ENCODE results near the gene EYA4.
"Not testable (repeated sequence)": the region's sequence is repeated elsewhere in the genome, so short reads cannot be mapped to it uniquely, and the experiment has no call there.

Gene EYA4

GRCh38 chr6:133353061-133353460 is 111.9 kb downstream of the EYA4 start:
- no peak for DNase-seq

DNA sequence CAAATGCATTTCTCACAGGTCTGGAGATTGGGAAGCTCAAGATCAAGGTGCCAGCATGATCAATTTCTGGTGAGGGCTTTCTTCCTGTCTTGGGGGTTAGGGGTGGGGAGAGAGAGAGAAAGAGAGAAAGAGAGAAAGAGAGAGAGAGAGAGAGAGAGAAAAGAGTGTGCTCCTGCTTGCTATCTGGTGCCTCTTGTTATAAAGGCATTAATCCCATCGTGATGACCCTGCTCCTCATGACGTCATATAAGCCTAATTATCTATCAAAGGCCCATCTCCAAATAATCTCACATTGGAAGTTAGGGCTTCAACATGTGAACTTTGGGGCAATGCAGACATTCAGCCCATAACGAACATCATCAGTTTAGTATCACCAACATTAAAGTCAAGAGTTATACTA is 114.8 kb downstream of the EYA4 start:
- no peak for DNase-seq

DNA sequence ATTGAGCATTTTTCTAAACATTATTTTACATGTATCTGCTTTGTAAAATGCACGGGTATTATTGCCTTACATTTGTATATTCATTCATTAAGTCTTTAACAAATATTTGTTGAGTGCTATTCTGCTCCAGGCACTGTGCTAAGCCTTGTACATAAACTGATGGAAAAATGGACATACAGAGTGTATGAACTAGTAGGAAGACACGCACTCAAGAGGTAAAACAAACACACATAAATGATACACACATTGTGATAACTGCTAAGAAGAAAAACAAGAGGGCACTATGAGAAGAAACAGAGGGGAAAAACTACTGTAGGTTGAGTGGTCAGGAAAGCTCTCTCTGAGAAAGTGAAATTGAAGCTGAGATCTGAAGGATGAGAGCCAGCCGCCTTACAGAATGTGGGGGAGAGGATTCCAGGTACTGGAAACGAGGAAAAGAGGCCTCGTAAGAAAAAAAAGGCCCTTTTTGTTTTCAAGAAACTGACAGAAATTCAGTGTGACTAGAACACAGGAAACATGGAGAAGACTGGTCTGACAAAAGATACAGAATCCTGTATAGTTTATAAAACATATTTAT is 117.5 kb downstream of the EYA4 start:
- no peak for DNase-seq

GRCh38 chr6:133359256-133359655 is 118.1 kb downstream of the EYA4 start:
- DNase-seq = no peak

- no peak for DNase-seq
Measured at GRCh38 chr6:133359760-133360159, 118.6 kb downstream of the EYA4 start.

DNA sequence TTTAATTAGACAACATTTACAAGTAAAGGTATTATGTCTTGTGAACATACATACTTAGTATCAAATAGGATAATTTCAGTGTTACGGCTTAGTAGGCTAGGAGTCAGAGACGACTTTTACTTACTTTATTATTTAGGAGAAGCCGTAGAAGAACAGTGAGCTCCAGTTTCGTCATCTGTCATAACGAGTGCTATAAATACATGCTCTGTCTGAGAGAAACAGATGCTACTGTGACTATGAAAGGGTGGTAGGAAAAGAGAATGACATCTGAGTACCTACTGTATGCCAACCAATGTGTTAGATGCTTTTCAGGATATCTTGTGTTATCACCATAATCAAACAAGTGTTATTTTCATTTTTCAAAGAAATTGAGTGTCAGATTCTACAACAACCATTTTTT is 119.0 kb downstream of the EYA4 start:
- DNase-seq = no peak

DNA sequence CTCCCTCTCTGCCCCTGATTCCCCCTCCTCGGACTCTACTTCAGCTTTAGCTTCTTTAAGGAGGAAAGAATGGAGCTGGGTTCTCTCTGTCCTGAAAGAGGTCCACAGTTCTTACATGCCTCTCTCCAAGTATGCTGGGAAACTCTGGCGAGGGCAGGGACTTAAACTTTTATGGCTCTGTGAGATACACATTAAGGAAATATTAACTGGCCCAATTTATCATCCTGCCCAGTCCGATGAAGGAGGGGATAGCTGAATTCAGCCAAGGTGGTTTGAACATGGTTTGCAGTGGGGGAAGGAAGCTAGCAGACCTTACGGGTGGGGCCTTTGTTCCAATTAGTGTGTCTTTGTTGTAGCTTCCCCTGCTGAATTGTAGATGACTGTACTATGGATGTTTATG is 121.7 kb downstream of the EYA4 start:
- DNase-seq = no peak

DNA sequence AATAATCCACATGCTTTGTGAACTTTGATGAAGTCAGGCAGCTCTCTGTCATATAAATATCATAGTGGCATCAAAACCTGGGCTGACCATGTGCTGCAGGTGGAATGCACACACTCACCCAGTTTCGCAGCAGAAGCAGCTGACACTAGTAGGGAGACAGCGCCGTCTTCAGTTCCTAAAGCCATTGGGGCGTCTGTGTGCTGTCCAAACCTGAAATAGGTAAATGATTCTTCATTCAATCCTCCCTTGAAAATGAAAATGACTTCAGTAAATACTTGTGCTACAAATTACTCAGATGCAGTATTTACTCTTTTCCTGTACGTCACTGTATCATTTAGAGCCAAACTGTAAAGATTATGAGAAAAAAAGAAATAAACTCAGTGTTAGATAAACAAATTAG is 127.5 kb downstream of the EYA4 start:
- DNase-seq = no peak

DNA sequence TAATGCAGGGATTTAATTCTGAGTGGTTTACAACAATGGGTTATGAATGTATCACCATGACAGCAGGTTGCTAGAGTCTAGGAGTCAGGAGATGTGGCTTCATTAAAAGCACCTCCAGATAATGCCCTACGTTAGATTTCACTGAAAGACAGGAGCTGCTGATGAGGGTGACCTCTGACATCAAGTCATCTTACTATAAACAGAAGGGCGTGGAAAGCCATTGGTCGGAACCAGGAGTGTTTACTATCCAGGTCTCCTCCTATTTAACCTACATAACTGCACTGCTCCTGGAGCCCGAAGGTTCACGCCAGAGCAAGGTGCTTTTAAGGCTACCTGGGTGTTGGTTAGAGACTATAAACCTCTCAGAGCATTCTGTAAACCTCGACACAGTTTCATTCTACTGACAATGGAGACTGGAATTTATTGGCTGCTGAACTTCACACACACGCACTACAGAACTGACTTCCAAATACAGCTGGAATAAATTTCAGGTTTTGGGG is 128.7 kb downstream of the EYA4 start:
- DNase-seq = no peak

DNA sequence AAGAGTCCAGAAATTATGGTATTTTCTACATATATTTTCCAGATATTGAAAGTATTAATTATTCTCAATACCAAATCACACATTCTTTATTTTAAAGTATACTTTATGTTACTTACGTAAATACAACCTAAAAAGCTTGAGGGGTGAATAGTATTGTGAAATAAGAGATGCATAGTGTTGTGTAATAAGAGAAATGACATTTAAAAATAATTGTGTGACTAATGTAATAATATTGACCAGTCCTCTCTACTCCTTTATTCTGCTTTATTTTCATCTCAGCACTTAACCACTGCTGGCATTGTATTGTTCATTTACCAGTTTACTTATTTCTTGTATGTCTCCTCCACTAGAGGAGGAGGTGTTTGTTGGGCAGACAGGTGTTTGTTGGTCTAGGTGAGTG is 135.6 kb downstream of the EYA4 start:
- DNase-seq = no peak

DNA sequence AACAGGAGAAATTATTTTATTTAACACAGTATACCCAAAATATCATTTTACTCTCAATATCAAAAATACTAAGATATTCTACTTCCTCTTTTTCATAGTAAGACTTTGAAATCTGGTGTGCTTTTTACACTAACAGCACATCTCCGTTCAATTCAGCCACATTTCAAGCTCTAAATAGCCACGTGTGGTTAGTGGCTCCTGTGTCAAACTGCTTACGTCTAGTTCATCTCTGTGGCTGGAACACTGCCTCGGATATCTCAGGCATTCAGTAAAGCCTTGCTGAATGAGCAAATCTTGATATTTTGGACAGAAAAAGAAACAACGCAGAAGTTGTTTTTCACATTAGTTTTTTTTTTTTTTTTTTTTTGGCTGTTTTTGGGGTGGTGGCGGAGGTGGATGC is 136.1 kb downstream of the EYA4 start:
- no peak for DNase-seq

DNA sequence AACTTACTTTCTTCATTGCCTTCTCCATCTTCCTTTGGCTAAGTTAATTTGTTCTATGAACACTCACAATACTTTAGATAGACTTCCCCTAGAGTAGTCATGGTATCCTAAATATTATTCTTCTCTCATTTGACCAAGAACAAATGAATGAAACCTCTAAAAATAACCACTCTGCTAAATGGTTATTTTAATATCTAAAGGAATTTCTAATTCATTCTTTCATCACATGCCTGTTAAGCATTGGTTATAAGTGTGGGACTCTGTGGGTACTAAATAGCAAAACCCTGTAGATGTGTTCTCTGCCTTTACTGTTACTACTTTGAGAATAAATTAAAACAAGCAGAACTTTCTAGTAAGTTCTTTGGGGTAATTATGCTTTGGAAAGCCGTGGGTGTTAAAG is 138.9 kb downstream of the EYA4 start:
- DNase-seq = no peak

DNA sequence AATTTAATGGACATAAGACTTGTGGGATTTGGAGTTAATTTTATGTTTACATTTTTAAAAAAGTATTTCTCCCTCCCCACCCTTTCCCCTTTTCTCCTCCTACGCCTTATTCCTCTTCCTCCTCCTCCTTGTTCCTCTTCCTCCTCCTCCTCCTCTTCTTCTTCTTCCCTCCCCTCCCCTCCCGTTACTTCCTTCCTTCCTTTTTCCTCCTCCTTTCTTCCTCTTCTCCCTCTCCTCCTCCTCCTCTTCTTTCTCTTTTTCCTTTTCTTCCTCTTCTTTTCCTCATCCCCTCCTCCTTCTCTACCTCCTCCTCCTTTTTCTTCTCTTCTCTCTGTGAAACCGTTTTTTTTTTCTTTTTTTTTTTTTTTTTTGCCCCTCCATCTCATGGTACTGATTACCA is 139.6 kb downstream of the EYA4 start:
- no peak for DNase-seq

GRCh38 chr6:133388731-133389130 is 147.6 kb downstream of the EYA4 start:
- no peak for DNase-seq

DNA sequence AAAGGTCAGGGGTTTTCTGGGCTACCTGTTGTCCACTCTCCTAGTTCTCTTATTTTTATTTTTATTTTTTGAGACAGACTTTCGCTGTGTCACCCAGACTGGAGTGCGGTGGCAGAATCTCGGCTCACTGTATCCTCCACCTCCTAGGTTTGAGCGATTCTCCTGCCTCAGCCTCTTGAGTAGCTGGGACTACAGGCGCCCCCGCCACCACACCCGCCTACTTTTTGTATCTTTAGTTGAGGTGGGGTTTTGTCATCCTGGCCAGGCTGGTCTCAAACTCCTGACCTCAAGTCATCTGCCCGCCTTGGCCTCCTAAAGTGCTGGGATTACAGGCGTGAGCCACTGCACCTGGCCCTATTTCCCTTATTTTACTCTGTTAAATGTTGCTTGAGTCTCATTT is 149.0 kb downstream of the EYA4 start:
- DNase-seq = no peak

DNA sequence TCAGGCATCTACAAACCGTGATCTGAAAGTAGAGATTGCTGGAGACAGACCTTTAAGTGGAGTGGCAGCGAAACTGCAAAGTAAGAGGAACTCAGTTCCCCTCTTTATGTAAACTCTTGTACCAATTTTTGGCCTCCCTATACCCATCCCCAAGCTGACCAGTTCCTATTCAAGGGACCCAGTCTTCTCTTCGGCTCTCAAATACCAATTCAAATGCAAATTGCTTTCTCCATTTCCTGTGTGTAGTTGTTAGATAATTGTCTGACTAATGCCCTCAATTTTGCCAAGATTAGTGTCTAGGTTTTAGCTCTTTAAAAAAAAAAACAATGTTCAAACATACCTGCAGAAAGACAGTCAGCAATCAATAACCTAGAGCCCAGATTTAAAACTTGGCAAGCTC is 150.9 kb downstream of the EYA4 start:
- no peak for DNase-seq

DNA sequence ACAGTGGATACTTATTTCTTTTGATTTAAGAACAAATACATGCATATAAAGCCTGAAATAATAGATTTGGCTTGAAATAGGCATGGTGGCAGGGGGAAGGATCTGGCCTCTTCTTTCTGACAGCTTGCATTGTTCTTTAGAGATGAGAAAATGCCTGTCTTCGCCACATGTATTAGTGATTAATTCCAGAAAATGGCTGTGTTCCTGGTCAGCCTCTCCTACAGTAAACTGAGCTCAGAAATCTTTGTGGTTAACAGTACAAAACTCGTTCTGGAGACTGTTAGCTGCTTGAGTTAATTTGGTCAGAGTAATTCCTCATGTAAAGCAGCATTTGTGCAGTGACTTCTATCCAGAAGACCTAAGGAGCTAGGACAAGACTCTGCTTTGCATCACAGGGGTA is 151.5 kb downstream of the EYA4 start:
- no peak for DNase-seq

GRCh38 chr6:133393891-133394290 is 152.7 kb downstream of the EYA4 start:
- no peak for DNase-seq

DNA sequence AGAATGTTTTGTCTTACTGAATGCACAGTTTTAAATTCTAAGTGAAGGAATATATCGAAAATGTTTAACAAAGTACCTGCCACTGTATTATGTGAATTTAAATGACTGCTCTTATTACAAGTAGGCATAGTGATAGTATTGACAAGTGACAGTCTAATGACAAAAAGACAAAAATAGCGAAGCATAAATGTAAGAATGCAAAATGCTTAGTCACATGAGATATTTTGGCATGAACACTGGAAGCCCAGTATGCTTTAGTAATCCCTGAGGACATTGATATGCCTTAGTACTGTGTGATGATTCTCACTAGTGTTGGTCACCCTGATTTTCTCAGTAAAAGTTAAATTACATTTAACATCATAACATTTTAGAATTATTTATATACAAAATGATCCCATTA is 153.5 kb downstream of the EYA4 start:
- DNase-seq = no peak

- no peak for DNase-seq
Measured at GRCh38 chr6:133396233-133396983, 155.3 kb downstream of the EYA4 start.

DNA sequence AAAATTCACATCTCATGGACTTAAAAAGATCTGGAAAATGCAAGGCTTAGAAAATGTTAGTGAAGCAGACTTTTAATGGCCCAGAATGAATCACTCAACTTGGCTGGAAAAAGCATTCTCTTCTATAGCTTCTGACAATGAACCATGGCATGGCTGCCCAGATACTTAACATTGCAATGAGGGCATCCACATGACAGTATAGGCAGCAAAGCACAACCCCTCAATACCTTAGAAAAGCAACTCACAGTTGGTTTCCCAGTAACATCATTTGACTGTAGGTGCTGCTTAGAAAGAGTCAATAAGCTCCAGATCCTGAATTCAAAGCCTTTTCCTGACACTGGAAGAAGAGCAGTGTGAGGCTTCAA is 155.8 kb downstream of the EYA4 start:
- DNase-seq = no peak

DNA sequence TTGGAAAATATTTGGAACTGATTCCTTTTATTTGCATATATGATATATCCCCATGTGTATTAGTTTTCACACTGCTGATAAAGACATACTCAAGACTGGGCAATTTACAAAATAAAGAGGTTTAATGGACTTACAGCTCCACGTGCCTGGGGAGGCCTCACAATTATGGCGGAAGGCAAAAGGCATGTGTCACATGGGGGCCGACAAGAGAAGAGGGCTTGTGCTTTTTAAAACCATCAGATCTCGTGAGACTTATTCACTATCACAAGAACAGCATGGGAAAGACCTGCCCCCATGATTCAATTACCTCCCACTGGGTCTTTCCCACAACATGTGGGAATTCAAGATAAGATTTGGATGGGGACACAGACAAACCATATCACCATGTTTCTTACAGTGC is 156.4 kb downstream of the EYA4 start:
- DNase-seq = not testable (repeated sequence)

GRCh38 chr6:133399426-133399825 is 158.3 kb downstream of the EYA4 start:
- no peak for DNase-seq

- DNase-seq = no peak
Measured at GRCh38 chr6:133404151-133404550, 163.0 kb downstream of the EYA4 start.

GRCh38 chr6:133404728-133405127 is 163.6 kb downstream of the EYA4 start:
- DNase-seq = no peak
